IPS-18a (cell line): ENCODE data around the gene GZF1.

ENCODE experiments used
- H3K27ac ChIP-seq: one replicate; pipeline ENCODE4 v1.5.1; 2013; ENCODE audit warnings: low read length
- H3K27me3 ChIP-seq: one replicate; pipeline ENCODE4 v1.6.1; 2013; ENCODE audit warnings: mild to moderate bottlenecking, low read length; ENCODE audit not compliant: control insufficient read depth, insufficient read depth
- H3K36me3 ChIP-seq: one replicate; pipeline ENCODE4 v1.6.1; 2013; ENCODE audit warnings: low read depth, low read length; ENCODE audit not compliant: control insufficient read depth
- H3K4me1 ChIP-seq: one replicate; pipeline ENCODE4 v1.6.1; 2013; ENCODE audit warnings: low read depth, low read length; ENCODE audit not compliant: control insufficient read depth
- H3K4me3 ChIP-seq: one replicate; pipeline ENCODE4 v1.5.1; 2013; ENCODE audit warnings: low read length
- H3K9ac ChIP-seq: one replicate; pipeline ENCODE4 v1.6.1; 2013; ENCODE audit warnings: mild to moderate bottlenecking, low read length, moderate library complexity
- H3K9me3 ChIP-seq: one replicate; pipeline ENCODE4 v1.6.1; 2013; ENCODE audit warnings: low read depth, low read length; ENCODE audit not compliant: control insufficient read depth

The GZF1 gene

DNA sequence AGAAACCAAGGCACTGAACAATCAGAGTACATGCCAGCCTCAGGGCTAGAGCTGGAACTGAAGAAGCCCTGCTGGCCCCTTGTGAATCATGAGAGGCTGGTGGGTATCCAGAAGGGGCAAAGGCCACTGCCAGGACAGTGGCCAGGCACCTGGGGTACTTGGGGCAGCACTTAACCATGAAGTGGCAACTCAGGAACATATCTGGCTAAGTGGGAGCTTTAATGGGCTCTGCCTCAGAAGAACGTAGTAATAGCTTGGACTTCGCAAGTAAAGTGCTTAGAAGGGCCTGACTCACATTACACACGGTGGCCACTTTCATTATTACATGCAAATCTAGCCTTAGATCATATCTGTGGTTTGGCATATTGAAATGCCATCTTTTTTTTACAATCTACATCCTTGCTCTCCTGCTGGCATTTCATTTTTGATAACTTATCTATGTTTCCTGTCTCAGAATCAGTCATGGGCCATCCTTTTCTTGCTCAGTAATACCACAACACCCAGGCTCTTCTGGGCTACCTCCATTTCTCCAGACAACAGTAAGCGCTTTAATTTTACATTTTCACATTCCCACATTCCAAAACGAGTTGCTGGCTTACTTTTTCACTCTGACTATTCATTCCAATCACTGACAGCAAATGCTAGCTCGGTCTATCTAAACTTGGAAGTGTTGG lies 37.7 kb downstream of the GZF1 start:
- H3K4me1 ChIP-seq, result no peaks in the 10 kb centered on the region
- no peak overlapping the region for H3K4me3 ChIP-seq
- peaks cover 8% of the 10 kb centered on the region for H3K36me3 ChIP-seq
- H3K9me3 ChIP-seq, result no peaks in the 10 kb centered on the region
- no peak overlapping the region for H3K9ac ChIP-seq
- H3K27me3 ChIP-seq, result no peaks in the 10 kb centered on the region
- H3K27ac ChIP-seq, result no peak overlapping the region

DNA sequence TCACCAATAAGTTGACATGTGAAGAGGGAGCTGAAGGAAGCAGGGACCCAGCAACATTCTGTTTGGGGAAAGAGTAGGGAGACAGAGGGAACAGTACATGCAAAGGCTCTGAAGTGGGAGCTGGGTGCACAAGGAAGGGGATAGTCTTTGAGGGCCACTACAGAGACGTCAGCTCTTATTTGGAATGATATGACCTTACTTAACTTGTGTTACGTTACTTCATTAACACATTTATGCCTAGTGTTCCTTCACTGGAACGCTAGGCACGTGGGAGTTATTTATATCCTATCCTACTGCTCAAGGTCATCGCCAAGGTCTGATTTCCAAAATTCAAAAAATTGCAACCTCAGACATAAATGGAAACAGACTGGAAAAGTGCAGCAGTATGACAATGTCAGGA lies 39.1 kb downstream of the GZF1 start:
- H3K9ac ChIP-seq, result no peak overlapping the region
- H3K9me3 ChIP-seq, result no peaks in the 10 kb centered on the region
- no peaks in the 10 kb centered on the region for H3K27me3 ChIP-seq
- peaks cover 6% of the 10 kb centered on the region for H3K36me3 ChIP-seq
- H3K4me1 ChIP-seq, result no peaks in the 10 kb centered on the region
- no peak overlapping the region for H3K27ac ChIP-seq
- H3K4me3 ChIP-seq, result no peak overlapping the region

GRCh38 chr20:23403751-23404150 lies 41.8 kb downstream of the GZF1 start:
- Histone ChIP-seq H3K27me3 (no peaks in the 10 kb centered on the region), H3K36me3 (peaks cover 6% of the 10 kb centered on the region), H3K9ac (no peak overlapping the region), H3K4me1 (no peaks in the 10 kb centered on the region), H3K27ac (no peak overlapping the region), H3K4me3 (no peak overlapping the region), H3K9me3 (no peaks in the 10 kb centered on the region)

DNA sequence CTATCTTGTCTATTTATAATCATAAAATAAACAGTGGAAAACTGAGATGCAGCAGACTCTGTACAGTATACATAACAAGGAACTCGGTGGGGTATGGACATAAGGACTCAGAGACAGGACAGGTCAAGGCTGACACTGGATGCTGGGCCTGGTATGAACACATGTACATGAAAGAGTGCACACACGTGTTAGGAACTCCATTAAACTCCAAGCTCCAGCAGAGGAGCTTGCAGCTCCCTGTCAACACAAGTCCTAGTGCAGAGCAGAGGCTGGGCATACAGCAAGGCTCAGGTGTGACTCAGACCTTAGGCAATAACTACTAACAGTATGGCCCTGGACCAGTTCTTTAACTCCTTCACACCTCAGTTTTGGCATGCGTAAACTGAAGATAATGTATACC lies 42.2 kb downstream of the GZF1 start:
- Histone ChIP-seq H3K27me3 (no peaks in the 10 kb centered on the region), H3K9ac (no peak overlapping the region), H3K4me1 (no peaks in the 10 kb centered on the region), H3K9me3 (no peaks in the 10 kb centered on the region), H3K36me3 (peaks cover 6% of the 10 kb centered on the region), H3K27ac (no peak overlapping the region), H3K4me3 (no peak overlapping the region)

DNA sequence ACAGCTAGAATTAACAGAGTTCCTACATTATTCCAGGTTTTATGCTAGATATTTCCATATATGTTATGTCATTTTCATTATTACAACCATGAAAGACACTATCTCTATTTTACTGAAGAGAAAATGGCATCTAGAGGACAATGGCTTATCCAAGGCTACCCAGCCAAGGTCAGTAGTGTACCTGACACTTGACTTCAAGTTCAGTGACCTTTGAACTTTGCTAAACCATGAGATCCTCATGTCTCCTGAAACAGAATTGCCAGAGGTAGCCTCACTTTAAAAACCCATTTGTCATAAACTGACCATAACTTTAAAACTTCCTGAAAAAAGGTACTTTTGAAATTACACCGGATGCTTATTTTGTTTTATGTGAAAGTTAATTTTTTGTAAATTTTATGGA lies 44.9 kb downstream of the GZF1 start:
- Histone ChIP-seq H3K4me3 (no peak overlapping the region), H3K36me3 (no peaks in the 10 kb centered on the region)

GRCh38 chr20:23407781-23408464 lies 45.9 kb downstream of the GZF1 start:
- Histone ChIP-seq H3K27ac (no peak overlapping the region), H3K27me3 (no peaks in the 10 kb centered on the region), H3K36me3 (no peaks in the 10 kb centered on the region), H3K9ac (no peak overlapping the region), H3K9me3 (no peaks in the 10 kb centered on the region), H3K4me1 (no peaks in the 10 kb centered on the region), H3K4me3 (no peak overlapping the region)

More for the DNA sequence above, 44.9 kb downstream of the GZF1 start:
- no peak overlapping the region for H3K9ac ChIP-seq
- no peaks in the 10 kb centered on the region for H3K9me3 ChIP-seq
- no peaks in the 10 kb centered on the region for H3K27me3 ChIP-seq
- no peaks in the 10 kb centered on the region for H3K4me1 ChIP-seq
- no peak overlapping the region for H3K27ac ChIP-seq

- no peak overlapping the region for H3K4me3 ChIP-seq
- no peak overlapping the region for H3K27ac ChIP-seq
- no peaks in the 10 kb centered on the region for H3K9me3 ChIP-seq
- H3K36me3 ChIP-seq, result no peaks in the 10 kb centered on the region
- H3K4me1 ChIP-seq, result no peaks in the 10 kb centered on the region
- no peak overlapping the region for H3K9ac ChIP-seq
- H3K27me3 ChIP-seq, result no peaks in the 10 kb centered on the region
Measured at GRCh38 chr20:23408957-23409356, 47.0 kb downstream of the GZF1 start.

DNA sequence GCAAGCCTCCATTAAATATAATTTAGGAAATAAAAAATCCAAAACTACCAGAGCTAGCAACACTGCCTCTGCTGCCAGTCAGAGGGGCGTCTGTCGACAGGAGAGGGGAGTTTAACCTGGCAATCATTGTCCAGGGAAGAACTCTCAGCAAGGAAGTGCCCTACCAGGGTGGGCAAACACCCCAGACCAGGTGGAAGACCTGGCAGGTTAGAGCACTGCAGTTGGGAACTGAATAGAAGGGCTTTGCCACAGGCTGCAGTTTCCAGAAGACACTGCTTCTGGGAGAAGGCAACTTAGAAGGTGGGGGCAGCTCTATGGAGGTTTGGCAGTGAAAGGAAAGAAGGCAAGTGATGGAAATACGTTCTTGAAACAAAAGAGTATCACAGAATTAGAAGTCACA lies 47.8 kb downstream of the GZF1 start:
- no peaks in the 10 kb centered on the region for H3K27me3 ChIP-seq
- no peaks in the 10 kb centered on the region for H3K9me3 ChIP-seq
- H3K4me1 ChIP-seq, result no peaks in the 10 kb centered on the region
- H3K4me3 ChIP-seq, result no peak overlapping the region
- H3K27ac ChIP-seq, result no peak overlapping the region
- H3K9ac ChIP-seq, result no peak overlapping the region
- no peaks in the 10 kb centered on the region for H3K36me3 ChIP-seq

DNA sequence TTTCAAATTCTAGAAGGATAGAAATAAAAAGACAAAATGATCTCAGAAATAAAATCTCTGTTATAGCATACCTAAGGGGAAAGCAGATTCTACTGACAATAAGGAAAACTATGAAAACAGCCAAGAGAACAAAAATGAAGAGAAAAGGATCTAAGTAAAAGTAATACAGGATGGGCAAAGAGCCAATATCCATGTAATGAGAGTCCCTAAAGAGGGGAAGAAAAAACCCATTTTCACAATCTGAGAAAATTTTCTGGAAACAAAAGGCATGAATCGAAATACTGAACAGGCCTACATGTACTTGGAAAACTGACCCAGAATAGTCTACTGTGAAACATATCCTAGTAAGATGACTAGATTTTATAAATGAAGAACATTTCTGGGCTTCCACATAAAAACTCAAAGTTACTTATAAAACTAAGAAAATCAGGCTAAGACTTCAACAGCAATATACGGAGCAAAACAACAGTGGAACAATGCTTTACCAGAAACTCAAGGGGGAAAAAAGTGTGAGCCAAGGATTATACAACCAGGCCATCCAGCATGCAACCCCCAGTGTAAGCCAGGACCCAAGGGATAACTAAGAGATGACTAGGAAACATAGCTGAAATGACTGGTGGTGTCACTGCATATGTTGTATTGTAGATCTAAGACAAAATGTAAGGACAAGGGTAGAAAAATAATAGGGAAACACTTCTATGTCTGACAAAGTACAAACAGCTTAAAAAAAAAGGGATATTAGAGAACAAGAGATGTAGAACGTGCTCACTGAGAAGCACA lies 49.1 kb downstream of the GZF1 start:
- Histone ChIP-seq H3K27ac (no peak overlapping the region), H3K9ac (no peak overlapping the region), H3K4me3 (no peak overlapping the region), H3K4me1 (no peaks in the 10 kb centered on the region), H3K27me3 (no peaks in the 10 kb centered on the region), H3K9me3 (no peaks in the 10 kb centered on the region), H3K36me3 (no peaks in the 10 kb centered on the region)

GRCh38 chr20:23412026-23412425 lies 50.0 kb downstream of the GZF1 start:
- Histone ChIP-seq H3K4me1 (no peaks in the 10 kb centered on the region), H3K4me3 (no peak overlapping the region), H3K9ac (no peak overlapping the region), H3K9me3 (no peaks in the 10 kb centered on the region), H3K36me3 (no peaks in the 10 kb centered on the region), H3K27me3 (no peaks in the 10 kb centered on the region), H3K27ac (no peak overlapping the region)

DNA sequence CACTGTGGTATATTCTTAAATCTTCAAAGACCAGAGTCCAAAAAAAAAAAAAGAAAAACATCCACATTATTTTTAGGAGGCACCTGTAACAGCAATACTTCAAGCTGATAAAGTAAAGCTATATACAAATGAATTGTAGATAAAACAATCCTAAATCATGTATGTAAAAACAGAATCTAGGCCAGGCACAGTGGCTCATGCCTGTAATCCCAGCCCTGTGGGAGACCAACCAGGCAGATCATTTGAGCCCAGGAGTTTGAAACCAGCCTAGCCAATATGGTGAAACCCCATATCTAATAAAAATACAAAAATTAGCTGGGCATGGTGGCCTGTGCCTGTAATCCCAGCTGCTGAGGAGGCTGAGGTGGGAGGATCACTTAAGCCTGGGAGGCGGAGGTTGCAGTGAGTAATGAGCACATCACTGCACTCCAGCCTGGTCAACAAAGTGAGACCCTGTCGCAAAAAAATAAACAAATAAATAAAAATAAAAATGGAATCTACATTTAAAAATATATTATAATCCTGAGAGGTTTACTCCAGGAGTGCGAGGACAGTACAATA lies 52.0 kb downstream of the GZF1 start:
- no peaks in the 10 kb centered on the region for H3K27me3 ChIP-seq
- H3K36me3 ChIP-seq, result no peaks in the 10 kb centered on the region
- H3K9ac ChIP-seq, result no peak overlapping the region
- H3K4me1 ChIP-seq, result no peaks in the 10 kb centered on the region
- no peaks in the 10 kb centered on the region for H3K9me3 ChIP-seq
- H3K4me3 ChIP-seq, result no peak overlapping the region
- no peak overlapping the region for H3K27ac ChIP-seq
